HG02943 (cell line): ENCODE measurements around the gene TRIM29.
"Not testable (repeated sequence)": the region's sequence is repeated elsewhere in the genome, so short reads cannot be mapped to it uniquely, and the experiment has no call there.

Experiments
- ATAC-seq: cut with Tn5 transposase; IDR thresholded peaks from one replicate; pipeline ENCODE4 v1.9.1; 2021; ENCODE audit warnings: mild to moderate bottlenecking, low read depth, moderate library complexity; ENCODE audit not compliant: unreplicated experiment

Gene TRIM29, protein sequence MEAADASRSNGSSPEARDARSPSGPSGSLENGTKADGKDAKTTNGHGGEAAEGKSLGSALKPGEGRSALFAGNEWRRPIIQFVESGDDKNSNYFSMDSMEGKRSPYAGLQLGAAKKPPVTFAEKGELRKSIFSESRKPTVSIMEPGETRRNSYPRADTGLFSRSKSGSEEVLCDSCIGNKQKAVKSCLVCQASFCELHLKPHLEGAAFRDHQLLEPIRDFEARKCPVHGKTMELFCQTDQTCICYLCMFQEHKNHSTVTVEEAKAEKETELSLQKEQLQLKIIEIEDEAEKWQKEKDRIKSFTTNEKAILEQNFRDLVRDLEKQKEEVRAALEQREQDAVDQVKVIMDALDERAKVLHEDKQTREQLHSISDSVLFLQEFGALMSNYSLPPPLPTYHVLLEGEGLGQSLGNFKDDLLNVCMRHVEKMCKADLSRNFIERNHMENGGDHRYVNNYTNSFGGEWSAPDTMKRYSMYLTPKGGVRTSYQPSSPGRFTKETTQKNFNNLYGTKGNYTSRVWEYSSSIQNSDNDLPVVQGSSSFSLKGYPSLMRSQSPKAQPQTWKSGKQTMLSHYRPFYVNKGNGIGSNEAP

GRCh38 chr11:120137611-120138521 is at the start of gene TRIM29:
Gene TRIM29 (minus strand): TSS chr11:120138113. CDS start chr11:120138031, 82 bp downstream.
- no peak for ATAC-seq

DNA sequence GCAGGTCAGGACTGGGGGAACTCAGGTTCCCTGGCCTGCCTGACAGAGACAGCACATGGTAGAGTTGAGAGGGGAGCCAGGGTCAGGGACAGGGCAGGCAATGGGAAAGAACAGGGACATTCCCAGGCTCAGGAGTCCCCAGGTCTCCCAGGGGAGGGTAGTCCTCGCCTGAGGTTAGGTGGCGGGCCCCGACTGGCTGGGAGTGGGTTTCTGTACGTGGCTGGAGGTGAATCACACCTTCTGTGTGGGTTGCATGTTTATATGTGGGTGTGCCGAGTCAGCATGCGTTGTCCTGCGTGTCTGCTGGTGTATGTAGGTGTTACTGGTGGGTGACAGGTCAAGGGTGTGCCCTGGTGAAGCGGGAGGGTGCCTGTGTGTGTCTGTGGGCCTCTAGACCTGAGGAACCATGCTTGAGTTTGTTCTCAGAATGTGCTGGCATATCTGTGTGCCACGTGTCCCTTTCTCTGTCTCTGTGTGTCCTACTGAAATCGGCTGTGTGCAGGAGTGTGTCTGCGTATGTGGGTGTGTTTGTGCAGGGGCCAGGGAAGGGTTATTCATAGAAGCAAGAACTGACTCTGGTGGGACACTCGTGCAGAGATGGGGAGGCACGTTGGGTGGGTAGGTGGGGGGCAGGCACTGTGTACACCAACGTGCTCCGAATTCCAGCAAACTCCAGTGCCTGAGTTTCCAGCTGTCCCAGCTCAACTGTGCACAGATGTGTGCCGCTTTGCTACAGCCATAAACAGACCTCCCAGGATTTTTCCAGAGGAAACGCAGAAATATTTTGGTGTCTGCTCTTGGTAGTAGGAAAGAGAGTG is 49.1 kb upstream of the TRIM29 start:
- no peak for ATAC-seq

DNA sequence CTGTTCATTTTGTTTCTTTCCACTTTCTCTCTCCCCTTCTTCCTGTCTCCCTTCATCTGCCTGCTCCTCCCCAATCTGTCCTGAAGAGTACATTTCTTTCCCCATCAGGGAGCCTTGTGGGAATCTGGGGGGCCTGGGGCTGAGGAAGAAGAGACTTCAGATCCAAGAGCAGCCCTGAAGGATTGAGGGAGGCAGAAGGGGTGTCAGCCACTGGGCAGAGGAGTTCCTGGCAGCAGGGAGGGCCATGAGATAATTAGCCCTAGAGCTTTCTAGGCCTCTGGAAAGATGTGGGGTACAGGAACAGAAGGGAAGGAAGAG is 48.5 kb upstream of the TRIM29 start:
- ATAC-seq, result no peak

DNA sequence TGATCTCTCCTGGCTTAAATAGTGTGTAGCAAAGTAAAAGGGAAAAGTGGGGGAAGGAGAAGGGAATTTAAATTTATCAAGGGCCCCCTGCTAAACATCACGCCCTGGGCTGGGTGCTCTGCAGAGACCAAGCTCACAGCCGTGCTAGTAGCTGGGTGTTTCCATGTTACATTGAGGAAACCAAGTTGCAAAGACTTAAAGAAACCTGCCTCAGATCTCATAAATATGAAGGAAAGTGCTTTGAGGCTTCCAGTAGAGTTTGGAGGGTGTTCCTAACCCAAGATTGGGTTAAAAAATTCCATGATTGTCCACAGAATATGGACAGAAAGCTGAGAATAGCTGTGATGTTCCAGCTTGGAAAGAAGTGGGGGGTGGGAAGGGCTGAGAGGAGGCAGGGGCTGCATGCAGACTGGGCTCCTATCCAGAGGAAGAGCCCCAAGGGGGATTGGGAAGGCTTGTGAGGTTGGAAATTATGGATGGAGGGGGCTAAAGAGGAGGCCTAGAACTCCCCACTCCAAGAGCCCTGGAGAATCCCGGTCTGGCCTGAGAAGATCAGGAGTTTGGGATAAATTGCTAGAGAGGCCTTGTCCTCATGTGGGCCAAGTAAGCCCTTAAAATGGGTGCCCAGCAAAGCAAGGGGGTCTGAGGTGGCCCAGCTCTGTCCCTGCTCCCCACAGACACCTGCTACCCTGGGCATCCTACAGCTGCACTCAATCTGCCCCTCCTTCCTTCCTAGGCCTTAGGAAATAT is 48.0 kb upstream of the TRIM29 start:
- no peak for ATAC-seq

- no peak for ATAC-seq
These were observed 47.2 kb upstream of the TRIM29 start for GRCh38 chr11:120184946-120185705.

DNA sequence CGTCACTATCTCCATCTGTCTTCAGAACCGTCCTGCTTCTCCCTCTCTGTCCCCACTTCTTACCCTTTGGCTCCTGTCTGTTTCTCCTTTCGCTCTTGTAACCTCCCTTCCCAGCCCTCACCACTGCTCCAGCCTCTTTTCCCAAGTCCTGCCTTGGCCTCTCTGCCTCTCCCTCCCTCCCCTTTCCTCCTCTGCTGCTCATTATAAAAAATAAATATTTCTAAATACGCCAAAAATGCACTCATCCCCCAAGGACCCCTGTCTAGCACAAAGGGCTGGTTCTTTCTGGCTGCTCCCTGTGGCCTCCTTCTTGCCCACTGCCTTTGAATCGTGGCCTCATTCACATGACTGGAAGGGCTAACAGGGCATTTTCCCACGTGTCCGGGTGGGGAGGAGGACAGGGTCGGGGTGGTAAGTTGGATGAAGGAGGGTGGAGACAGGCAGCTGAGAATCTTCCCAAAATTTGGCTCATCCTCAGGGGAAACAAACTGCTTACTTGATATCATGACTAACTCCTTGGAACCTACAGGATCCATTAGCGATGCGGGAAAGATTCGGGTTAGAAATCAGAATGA is 46.5 kb upstream of the TRIM29 start:
- ATAC-seq, result no peak

- no peak for ATAC-seq
These were observed 45.8 kb upstream of the TRIM29 start for GRCh38 chr11:120183701-120184141.

GRCh38 chr11:120182790-120183491 is 45.0 kb upstream of the TRIM29 start:
- no peak for ATAC-seq

GRCh38 chr11:120182372-120182771 is 44.5 kb upstream of the TRIM29 start:
- ATAC-seq, result no peak

- no peak for ATAC-seq
These were observed 43.6 kb upstream of the TRIM29 start for GRCh38 chr11:120181376-120181975.

GRCh38 chr11:120180551-120181232 is 42.8 kb upstream of the TRIM29 start:
- ATAC-seq, result no peak

DNA sequence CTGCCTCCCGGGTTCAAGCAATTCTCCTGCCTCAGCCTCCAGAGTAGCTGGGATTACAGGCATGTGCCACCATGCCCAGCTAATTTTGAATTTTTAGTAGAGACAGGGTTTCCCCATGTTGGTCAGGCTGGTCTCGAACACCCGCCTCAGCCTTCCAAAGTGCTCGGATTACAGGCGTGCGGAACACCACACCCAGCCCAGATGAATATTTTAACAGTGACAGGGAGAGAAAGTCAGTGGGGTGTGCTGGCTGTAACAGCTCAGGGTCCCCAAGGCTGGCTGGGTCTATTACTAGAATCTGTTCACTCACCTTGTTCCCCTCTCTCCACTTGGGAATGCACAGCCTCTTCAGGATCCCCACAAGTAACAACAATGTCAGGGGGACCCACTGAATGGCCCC is 42.1 kb upstream of the TRIM29 start:
- not testable (repeated sequence) for ATAC-seq

GRCh38 chr11:120179057-120179672 is 41.3 kb upstream of the TRIM29 start:
- ATAC-seq, result no peak

DNA sequence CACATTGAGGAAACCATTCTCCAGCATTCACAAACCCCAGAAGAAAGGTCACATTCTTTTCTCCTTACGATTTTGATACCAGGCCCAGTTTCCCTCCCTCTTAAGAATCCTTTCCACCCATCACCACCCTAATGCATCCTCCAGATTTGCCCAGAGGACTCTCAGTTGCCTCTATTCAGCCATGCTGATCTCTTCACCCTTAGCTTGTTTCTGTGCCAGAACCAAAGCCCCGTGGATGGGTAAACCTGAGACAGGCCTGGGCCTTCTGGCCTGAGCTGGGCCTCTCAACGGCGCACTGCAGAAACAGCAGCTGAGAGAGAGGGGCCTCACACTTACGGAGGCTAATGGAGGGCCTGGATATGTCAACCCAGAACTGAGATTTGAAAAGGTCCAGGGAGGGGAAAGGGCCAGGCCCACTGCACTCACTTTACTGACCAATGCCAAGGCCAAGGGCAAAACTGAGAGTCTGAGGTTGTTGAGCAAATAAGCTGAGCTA is 40.7 kb upstream of the TRIM29 start:
- ATAC-seq, result no peak

- no peak for ATAC-seq
These were observed 37.0 kb upstream of the TRIM29 start for GRCh38 chr11:120174866-120175265.

- no peak for ATAC-seq
These were observed 35.9 kb upstream of the TRIM29 start for GRCh38 chr11:120173807-120174206.
